GM23248 (cell line): Measurements from ENCODE around the gene CADPS.

Experiments used
- EZH2 ChIP-seq: fragments of 200-600 bp; sonication (generic); IDR thresholded peaks from 2 replicates; pipeline ENCODE4 v1.6.1; 2018; ENCODE audit warnings: antibody characterized with exemption, mild to moderate bottlenecking; ENCODE audit not compliant: insufficient read depth, poor library complexity, severe bottlenecking
- EZH2phosphoT487 ChIP-seq: fragments of 200-600 bp; sonication (generic); IDR thresholded peaks from 2 replicates; pipeline ENCODE4 v1.6.1; 2018; ENCODE audit warnings: antibody characterized with exemption, moderate library complexity, mild to moderate bottlenecking, low read depth; ENCODE audit not compliant: insufficient read depth

DNA sequence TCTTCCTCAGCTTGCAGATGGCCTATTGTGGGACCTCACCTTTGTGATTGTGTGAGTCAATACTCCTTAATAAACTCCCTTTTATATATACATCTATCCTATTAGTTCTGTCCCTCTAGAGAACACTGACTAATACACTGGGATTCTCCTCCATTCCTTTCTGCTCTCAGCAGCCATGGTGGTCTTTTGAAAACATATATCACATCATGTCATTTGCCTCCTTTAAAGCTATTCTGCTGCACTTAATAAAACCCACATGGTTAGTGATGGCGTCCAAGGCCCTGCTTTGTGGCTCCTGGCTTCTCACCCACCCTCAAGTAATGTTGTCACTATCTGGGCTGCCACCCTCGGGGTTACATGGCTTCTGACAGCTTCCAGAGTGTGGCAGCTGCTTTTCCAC is 169.5 kb downstream of the CADPS start:
- TF ChIP-seq EZH2 (no peak), EZH2phosphoT487 (no peak)
